GM12874 (cell line): Measurements from ENCODE around the gene TENM3.

ENCODE experiments used
- TF ChIP-seq, protein P1 (sequence below): IDR thresholded peaks from 2 replicates; pipeline ENCODE4 v1.5.1; 2011; ENCODE audit warnings: low read depth, mild to moderate bottlenecking, control low read depth, low read length, moderate library complexity; ENCODE audit not compliant: insufficient read depth

TENM3 gene

GRCh38 chr4:182227611-182228010 lies 15.6 kb upstream of the TENM3 start:
- TF ChIP-seq, protein P1, sequence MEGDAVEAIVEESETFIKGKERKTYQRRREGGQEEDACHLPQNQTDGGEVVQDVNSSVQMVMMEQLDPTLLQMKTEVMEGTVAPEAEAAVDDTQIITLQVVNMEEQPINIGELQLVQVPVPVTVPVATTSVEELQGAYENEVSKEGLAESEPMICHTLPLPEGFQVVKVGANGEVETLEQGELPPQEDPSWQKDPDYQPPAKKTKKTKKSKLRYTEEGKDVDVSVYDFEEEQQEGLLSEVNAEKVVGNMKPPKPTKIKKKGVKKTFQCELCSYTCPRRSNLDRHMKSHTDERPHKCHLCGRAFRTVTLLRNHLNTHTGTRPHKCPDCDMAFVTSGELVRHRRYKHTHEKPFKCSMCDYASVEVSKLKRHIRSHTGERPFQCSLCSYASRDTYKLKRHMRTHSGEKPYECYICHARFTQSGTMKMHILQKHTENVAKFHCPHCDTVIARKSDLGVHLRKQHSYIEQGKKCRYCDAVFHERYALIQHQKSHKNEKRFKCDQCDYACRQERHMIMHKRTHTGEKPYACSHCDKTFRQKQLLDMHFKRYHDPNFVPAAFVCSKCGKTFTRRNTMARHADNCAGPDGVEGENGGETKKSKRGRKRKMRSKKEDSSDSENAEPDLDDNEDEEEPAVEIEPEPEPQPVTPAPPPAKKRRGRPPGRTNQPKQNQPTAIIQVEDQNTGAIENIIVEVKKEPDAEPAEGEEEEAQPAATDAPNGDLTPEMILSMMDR = no peak

DNA sequence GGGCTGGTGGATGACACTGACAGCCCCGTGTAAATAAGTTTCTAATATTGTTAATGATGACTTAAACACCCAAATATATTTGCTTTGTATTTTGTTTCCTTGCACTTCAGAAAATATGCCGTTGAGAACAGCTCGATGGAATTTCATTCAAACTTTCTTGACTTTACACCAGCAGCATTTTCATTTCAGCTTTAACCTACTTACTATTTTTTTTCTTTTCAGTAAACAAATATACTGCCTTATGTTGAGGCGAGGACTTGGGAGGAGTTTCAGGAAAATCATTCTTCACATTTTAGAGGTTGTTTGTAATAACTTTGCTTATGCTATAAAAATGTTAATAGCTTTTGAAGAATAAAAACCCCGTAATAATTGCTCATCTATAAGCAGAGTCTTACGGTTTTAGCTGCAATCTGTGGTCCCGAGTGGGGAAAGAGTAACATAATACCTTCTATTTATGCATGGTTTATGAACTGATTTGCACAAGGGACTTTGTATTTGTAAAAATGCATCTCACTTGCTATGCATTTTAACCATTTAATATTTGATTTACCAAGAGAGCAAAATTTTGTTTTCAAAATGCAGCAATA lies 14.1 kb upstream of the TENM3 start:
- TF ChIP-seq, protein P1 = no peak

GRCh38 chr4:182230256-182230655 lies 12.9 kb upstream of the TENM3 start:
- TF ChIP-seq, protein P1 = no peak

GRCh38 chr4:182231080-182231479 lies 12.1 kb upstream of the TENM3 start:
- TF ChIP-seq, protein P1 = no peak

DNA sequence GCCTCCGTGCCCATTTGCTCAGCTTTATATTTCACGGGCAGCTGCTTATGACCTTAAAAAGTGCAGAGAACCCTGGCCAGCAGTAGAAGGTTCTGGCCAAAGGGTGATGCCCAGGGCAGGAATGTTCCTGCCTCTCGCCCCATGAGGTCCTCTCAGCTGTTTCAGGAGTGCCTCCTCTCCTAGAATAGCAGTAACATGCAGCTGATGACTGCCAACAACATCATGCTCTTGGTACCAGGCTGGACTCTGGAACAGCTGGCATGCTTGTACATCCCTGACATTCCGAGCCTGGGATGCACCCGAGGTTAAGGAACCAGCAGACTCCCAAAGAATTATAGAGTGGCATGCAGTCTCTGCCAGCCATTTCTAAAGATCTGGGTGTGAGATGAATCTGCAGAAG lies 11.7 kb upstream of the TENM3 start:
- TF ChIP-seq, protein P1 = no peak

GRCh38 chr4:182233310-182234090 lies 9.7 kb upstream of the TENM3 start:
- TF ChIP-seq, protein P1 = no peak

- TF ChIP-seq, protein P1 = no peak
Observed at GRCh38 chr4:182235021-182235795, 8.0 kb upstream of the TENM3 start.
